K562 (cell line): ENCODE measurements around the gene RNF168. TPM values are rescaled to one million over a fixed set of nuclear protein-coding genes. Genes with fewer than 3 reads are reported as not detected.

ENCODE experiments used
- CGGBP1 ChIP-seq: fragments of 250-450 bp; sonication (Bioruptor Pico); IDR thresholded peaks from 2 replicates; pipeline ENCODE4 v1.9.0; 2021; ENCODE audit warnings: mild to moderate bottlenecking
- CUX1 ChIP-seq: fragments of 200-800 bp; sonication (Bioruptor generic); IDR thresholded peaks from 2 replicates; pipeline ENCODE4 v1.6.1; 2016; ENCODE audit warnings: missing genetic modification characterization, missing compliant biosample characterization
- EWSR1 ChIP-seq: fragments of 450-650 bp; IDR thresholded peaks from 2 replicates; pipeline ENCODE4 v1.6.1; 2018; ENCODE audit warnings: borderline replicate concordance, mild to moderate bottlenecking, low read depth, moderate library complexity; ENCODE audit not compliant: partially characterized antibody
- FOXM1 ChIP-seq, 2 experiments: fragments of 450-650 bp in 1 of 2; sonication (generic) in 1 of 2; formaldehyde crosslinking in 1 of 2; IDR thresholded peaks; 2 replicates each; pipeline versions ENCODE4 v1.6.1 to v1.9.0; 2017 to 2022; ENCODE audit warnings: low read depth in 2 of 2, mild to moderate bottlenecking in 2 of 2, missing genetic modification reagents in 1 of 2, moderate library complexity in 1 of 2
- HDAC1 ChIP-seq, 2 experiments: fragments of 450-650 bp; IDR thresholded peaks; 2 replicates each; pipeline ENCODE4 v1.6.1; 2016 to 2017; ENCODE audit warnings: inconsistent platforms in 1 of 2, mild to moderate bottlenecking in 1 of 2, moderate library complexity in 1 of 2
- HNRNPUL1 ChIP-seq: fragments of 200-400 bp; formaldehyde crosslinking; IDR thresholded peaks from 2 replicates; pipeline ENCODE4 v1.6.1; 2017; ENCODE audit warnings: low read length
- RBM14 ChIP-seq: fragments of 200-400 bp; formaldehyde crosslinking; IDR thresholded peaks from 2 replicates; pipeline ENCODE4 v1.6.1; 2018; ENCODE audit warnings: low read depth, mild to moderate bottlenecking, low read length, moderate library complexity, borderline replicate concordance; ENCODE audit not compliant: insufficient read depth
- TOE1 ChIP-seq, 2 experiments: fragments of 450-650 bp in 1 of 2; sonication (generic) in 1 of 2; formaldehyde crosslinking in 1 of 2; IDR thresholded peaks; 2 replicates each; pipeline versions ENCODE4 v1.7.1 to v1.8.0; 2016 to 2022; ENCODE audit warnings: borderline replicate concordance in 2 of 2, mild to moderate bottlenecking in 2 of 2, antibody characterized with exemption in 1 of 2, inconsistent platforms in 1 of 2, low read depth in 1 of 2, missing genetic modification reagents in 1 of 2, moderate library complexity in 1 of 2
- ZNF239 ChIP-seq: fragments of 250-450 bp; sonication (Bioruptor Pico); IDR thresholded peaks from 2 replicates; pipeline ENCODE4 v1.4.0; 2020; ENCODE audit warnings: mild to moderate bottlenecking
- ZNF282 ChIP-seq: sonication (generic); formaldehyde crosslinking; IDR thresholded peaks from 2 replicates; pipeline ENCODE4 v1.8.1; 2023; ENCODE audit warnings: missing genetic modification reagents
- ZNF766 ChIP-seq: fragments of 200-800 bp; sonication (Bioruptor generic); conservative IDR thresholded peaks from 2 replicates; pipeline ENCODE4 v1.6.1; 2016; ENCODE audit warnings: missing genetic modification characterization, missing compliant biosample characterization
- polyA plus RNA-seq, 8 experiments: library from polyadenylated mRNA; depleted of rRNA in 4 of 8; stranded (reverse) in 5 of 8; unstranded in 3 of 8; fragments of >200 nt; fragmentation: Nextera tagmentation in 2 of 8; fragmentation: Illumina TruSeq in 1 of 8; extraction: Ambion mirVana in 2 of 8; extraction: Trizol in 1 of 8; gene quantifications; 2 replicates each; pipeline versions ENCODE4 v1.2.1 to v1.2.3, GENCODE V29; 2011 to 2014; ENCODE audit warnings: inconsistent platforms in 1 of 8, missing spikeins in 1 of 8
- total RNA-seq, 7 experiments: library from RNA; depleted of rRNA in 6 of 7; stranded (reverse); fragments of >200 nt in 6 of 7; fragmentation: Illumina TruSeq in 2 of 7; extraction: Trizol in 2 of 7; gene quantifications; 2 replicates each; pipeline versions ENCODE4 v1.2.1 to v1.2.3, GENCODE V29; 2011 to 2021; ENCODE audit warnings: low replicate concordance in 1 of 7

The RNF168 gene
- total and polyA plus RNA-seq, 9 of the 15 experiments (the other 6 are each of a cell fraction or from before 2014, with no cell fraction given): 6.0 to 32.1 (median 16.6) TPM

GRCh38 chr3:196517162-196517800, 13.7 kb upstream of the RNF168 start (continued):
- no peak for TF ChIP-seq FOXM1 (IDR thresholded peaks at IDR 0.05; ENCODE audit: low read depth)
- no peak for TF ChIP-seq FOXM1 (CRISPR knock-in tag; IDR thresholded peaks at IDR 0.05; ENCODE audit: low read depth)
- no peak for TF ChIP-seq CGGBP1 (CRISPR knock-in tag)
- no peak for TF ChIP-seq CUX1 (CRISPR knock-in tag)
- no peak for TF ChIP-seq RBM14
- TF ChIP-seq ZNF239 (CRISPR knock-in tag): no peak
- no peak for TF ChIP-seq HDAC1 (IDR thresholded peaks at IDR 0.05)
- TF ChIP-seq HNRNPUL1: no peak
- peak; percentile 24; the same call in 1 of the 2 replicates for TF ChIP-seq TOE1 (IDR thresholded peaks at IDR 0.05; ENCODE audit: borderline replicate concordance)
- TF ChIP-seq TOE1 (CRISPR knock-in tag; IDR thresholded peaks at IDR 0.05; ENCODE audit: borderline replicate concordance, low read depth): no peak
- no peak for TF ChIP-seq ZNF282 (CRISPR knock-in tag)
- TF ChIP-seq EWSR1: no peak
- no peak for TF ChIP-seq ZNF766 (CRISPR knock-in tag)
